Measurements from ENCODE around the gene PAPOLA.
"Not testable (repeated sequence)": the region's sequence is repeated elsewhere in the genome, so short reads cannot be mapped to it uniquely, and the experiment has no call there.

DNA sequence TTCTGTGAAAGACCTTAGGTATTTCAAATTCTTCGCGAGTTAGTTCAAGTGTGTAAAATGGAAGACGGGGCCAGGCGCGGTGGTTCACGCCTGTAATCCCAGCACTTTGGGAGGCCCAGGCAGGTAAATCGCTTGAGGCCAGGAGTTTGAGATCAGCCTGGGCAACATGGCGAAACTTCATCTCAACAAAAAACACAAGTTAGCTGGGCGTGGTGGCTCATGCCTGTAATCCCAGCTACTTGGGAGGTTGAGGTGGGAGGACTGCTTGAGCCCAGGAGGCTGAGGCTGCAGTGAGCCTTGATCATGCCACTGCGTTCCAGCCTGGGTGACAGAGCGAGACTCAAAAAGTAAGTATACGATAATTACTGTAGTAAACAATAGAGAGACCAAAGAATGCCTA lies 2.2 kb downstream of the PAPOLA start:
- not testable (repeated sequence) for TF ChIP-seq POLR2A (IDR thresholded peaks at IDR 0.05)
- TF ChIP-seq, protein P1, sequence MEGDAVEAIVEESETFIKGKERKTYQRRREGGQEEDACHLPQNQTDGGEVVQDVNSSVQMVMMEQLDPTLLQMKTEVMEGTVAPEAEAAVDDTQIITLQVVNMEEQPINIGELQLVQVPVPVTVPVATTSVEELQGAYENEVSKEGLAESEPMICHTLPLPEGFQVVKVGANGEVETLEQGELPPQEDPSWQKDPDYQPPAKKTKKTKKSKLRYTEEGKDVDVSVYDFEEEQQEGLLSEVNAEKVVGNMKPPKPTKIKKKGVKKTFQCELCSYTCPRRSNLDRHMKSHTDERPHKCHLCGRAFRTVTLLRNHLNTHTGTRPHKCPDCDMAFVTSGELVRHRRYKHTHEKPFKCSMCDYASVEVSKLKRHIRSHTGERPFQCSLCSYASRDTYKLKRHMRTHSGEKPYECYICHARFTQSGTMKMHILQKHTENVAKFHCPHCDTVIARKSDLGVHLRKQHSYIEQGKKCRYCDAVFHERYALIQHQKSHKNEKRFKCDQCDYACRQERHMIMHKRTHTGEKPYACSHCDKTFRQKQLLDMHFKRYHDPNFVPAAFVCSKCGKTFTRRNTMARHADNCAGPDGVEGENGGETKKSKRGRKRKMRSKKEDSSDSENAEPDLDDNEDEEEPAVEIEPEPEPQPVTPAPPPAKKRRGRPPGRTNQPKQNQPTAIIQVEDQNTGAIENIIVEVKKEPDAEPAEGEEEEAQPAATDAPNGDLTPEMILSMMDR (IDR thresholded peaks at IDR 0.05), result not testable (repeated sequence)

Measured in thyroid gland (tissue), 4 donors.